Measurements from ENCODE around the gene ADAP1. TPM values are rescaled to one million over a fixed set of nuclear protein-coding genes. Genes with fewer than 3 reads are reported as not detected.

Gene ADAP1
- total RNA-seq, 1 donor from 2014 or later: 62.8 TPM

DNA sequence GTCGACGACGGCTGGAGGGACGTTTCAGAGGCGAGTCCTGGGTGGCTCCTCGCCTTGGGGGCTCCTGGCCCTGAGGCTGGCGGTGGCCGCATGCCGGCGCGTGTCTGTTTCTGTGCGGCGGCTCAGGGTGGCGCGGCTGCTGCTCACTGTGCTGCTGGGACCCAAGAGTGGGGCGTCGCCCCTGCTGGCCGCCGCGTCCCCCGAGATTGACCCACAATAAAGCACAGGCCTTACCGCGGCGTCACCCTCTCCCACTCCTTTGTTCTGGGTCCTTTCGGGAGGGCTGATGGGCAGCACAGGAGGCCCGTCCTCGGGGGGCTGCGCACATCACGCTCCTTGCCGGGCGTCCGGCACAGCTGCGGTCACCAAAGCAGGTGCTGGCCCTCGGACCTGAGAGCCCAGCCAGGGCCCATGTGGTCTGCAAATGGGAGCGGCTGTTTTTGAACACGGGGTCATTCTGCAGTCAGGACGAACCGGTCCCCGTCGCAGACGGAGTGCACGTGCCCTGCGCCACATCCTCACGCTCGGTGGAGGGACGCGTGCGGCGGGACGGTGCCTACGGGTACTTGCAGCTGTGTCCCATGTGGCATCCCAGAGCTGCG lies 58.9 kb downstream of the ADAP1 start:
- H3K27ac Mint-ChIP-seq: no peak overlapping the region
- DNase-seq (ENCODE audit: low spot score): no peak
- no peaks in the 10 kb centered on the region for H3K27me3 Mint-ChIP-seq (ENCODE audit: low read depth)
- intact Hi-C loops (cut with micrococcal nuclease): no loop called here
- peaks cover 50% of the 10 kb centered on the region for H3K36me3 Mint-ChIP-seq (ENCODE audit: low read depth)
- H3K4me1 Mint-ChIP-seq (ENCODE audit: low read depth): no peaks in the 10 kb centered on the region
- H3K9me3 Mint-ChIP-seq: no peaks in the 10 kb centered on the region
- H3K4me3 Mint-ChIP-seq (ENCODE audit: low read depth): no peak overlapping the region

DNA sequence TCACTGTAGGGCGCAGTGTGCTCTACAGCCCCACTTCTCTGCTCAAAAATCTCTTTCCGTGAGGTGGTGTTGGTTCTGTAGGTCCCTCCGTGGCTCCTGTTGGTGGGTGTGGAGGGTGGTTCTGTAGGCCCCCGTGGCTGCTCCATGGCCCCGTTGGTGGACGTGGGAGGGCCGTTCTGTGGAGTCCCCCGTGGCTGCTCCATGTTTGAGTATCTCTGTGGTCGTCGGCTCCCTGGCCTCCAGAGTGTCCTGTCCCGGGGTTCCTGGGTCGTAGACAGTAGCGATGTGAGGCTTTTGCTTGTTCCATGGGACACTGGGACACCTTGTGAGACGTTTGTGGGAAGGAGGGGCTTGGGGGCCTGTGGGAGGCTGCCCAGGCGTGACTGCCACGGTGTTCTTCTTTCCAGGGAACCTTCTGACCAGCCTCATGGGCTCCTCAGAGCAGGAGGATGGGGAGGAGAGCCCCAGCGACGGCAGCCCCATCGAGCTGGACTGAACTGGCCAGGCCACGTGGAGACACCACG lies 59.5 kb downstream of the ADAP1 start:
- H3K27me3 Mint-ChIP-seq (ENCODE audit: low read depth): no peaks in the 10 kb centered on the region
- no peaks in the 10 kb centered on the region for H3K4me1 Mint-ChIP-seq (ENCODE audit: low read depth)
- H3K4me3 Mint-ChIP-seq (ENCODE audit: low read depth): no peak overlapping the region
- no peak overlapping the region for H3K27ac Mint-ChIP-seq
- no peaks in the 10 kb centered on the region for H3K9me3 Mint-ChIP-seq
- H3K36me3 Mint-ChIP-seq (ENCODE audit: low read depth): peaks cover 53% of the 10 kb centered on the region
- DNase-seq (ENCODE audit: low spot score): no peak
- intact Hi-C loops (cut with micrococcal nuclease): no loop called here

DNA sequence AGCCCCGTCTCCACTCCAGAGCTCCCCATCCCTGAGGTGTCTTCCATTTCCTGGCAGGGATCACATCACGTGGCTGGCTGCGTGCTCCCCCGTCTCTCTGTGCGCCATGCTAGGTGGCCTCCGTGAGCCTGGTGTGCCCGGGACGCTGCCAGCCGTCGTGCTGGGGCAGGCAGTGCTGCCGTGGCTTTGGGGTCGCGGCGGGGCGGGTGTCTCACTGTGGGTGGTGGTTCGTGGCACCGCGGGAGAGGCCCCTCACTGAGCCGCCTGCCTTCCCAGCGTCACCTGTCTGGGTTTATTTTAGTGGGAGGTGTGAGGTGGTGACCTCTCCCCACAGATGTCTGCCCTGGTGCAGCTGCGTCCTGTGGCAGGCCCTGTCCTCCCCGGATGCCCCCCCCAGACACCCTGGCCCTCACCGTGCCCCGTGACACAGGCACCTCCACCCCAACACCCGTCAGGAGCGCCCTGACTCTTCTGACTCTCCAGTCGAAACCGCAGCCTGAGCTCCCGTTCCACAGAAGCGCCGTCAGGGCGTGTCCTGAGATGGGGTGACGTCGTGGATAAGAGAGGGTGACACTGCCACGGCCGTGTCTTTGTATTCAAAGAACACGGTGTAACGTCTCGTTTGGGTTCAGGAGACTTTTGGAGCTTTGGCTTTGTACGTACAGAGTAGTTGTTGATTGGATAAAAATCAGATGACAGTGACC lies 60.2 kb downstream of the ADAP1 start:
- H3K4me1 Mint-ChIP-seq (ENCODE audit: low read depth): no peaks in the 10 kb centered on the region

GRCh38 chr7:893686-894085 lies 60.8 kb downstream of the ADAP1 start:
- Mint-ChIP-seq H3K27me3 (ENCODE audit: low read depth) (no peaks in the 10 kb centered on the region), H3K4me1 (ENCODE audit: low read depth) (no peaks in the 10 kb centered on the region), H3K9me3 (no peaks in the 10 kb centered on the region), H3K36me3 (ENCODE audit: low read depth) (peaks cover 55% of the 10 kb centered on the region), H3K4me3 (ENCODE audit: low read depth) (no peak overlapping the region), H3K27ac (no peak overlapping the region)
- intact Hi-C loops (cut with micrococcal nuclease): no loop called here
- DNase-seq (ENCODE audit: low spot score): no peak

More for the DNA sequence above, 60.2 kb downstream of the ADAP1 start:
- Mint-ChIP-seq H3K27me3 (ENCODE audit: low read depth) (no peaks in the 10 kb centered on the region), H3K36me3 (ENCODE audit: low read depth) (peaks cover 53% of the 10 kb centered on the region), H3K4me3 (ENCODE audit: low read depth) (no peak overlapping the region), H3K9me3 (no peaks in the 10 kb centered on the region), H3K27ac (no peak overlapping the region)
- no peak for DNase-seq (ENCODE audit: low spot score)
- intact Hi-C loops (cut with micrococcal nuclease): no loop called here

GRCh38 chr7:892648-893593 lies 61.6 kb downstream of the ADAP1 start:
- intact Hi-C loops (cut with micrococcal nuclease): no loop called here
- Mint-ChIP-seq H3K36me3 (ENCODE audit: low read depth) (peaks cover 57% of the 10 kb centered on the region), H3K4me3 (ENCODE audit: low read depth) (no peak overlapping the region), H3K4me1 (ENCODE audit: low read depth) (no peaks in the 10 kb centered on the region), H3K27ac (no peak overlapping the region), H3K9me3 (no peaks in the 10 kb centered on the region), H3K27me3 (ENCODE audit: low read depth) (no peaks in the 10 kb centered on the region)
- no peak for DNase-seq (ENCODE audit: low spot score)

DNA sequence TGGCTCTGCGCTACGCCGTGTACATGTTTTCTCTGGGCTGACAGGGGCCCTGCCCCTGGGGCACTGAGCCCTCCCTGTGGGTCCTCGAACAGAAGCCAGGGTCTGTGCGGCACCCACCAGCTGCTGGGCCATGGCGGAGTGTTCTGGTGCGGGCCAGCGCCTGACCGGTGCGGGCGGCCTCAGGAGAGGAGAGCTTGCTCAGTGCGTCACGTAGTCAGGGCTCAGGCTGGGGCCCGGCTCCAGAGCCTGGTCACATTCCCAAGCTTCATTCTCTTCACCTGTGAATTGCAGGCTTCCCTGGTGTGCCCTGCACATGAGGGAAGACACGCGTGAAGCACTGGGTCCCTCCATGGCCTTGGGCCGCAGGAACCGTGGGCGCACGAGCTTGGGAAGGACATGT lies 62.7 kb downstream of the ADAP1 start:
- no peak for DNase-seq (ENCODE audit: low spot score)
- intact Hi-C loops (cut with micrococcal nuclease): no loop called here
- no peaks in the 10 kb centered on the region for H3K27me3 Mint-ChIP-seq (ENCODE audit: low read depth)
- no peak overlapping the region for H3K27ac Mint-ChIP-seq
- H3K9me3 Mint-ChIP-seq: no peaks in the 10 kb centered on the region
- peaks cover 58% of the 10 kb centered on the region for H3K36me3 Mint-ChIP-seq (ENCODE audit: low read depth)
- no peak overlapping the region for H3K4me3 Mint-ChIP-seq (ENCODE audit: low read depth)
- no peaks in the 10 kb centered on the region for H3K4me1 Mint-ChIP-seq (ENCODE audit: low read depth)

DNA sequence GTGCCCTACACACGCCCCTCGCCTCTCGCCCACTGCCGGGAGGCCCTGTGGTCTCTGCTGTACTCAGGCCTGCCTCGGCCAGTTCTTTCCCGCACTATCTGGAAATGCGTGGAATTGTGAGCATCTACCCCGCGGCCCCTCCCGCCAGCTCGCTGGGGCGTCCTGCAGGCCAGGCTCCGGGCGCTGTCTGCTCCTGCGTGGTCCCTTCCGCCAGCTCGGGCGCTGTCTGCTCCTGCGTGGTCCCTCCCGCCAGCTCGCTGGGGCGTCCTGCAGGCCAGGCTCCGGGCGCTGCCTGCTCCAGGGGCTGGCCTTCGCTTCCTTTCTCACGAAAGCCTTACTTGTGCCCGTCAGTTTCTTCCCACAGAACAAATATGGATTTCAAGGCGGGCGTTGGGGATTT lies 63.2 kb downstream of the ADAP1 start:
- DNase-seq (ENCODE audit: low spot score): no peak
- Mint-ChIP-seq H3K4me3 (ENCODE audit: low read depth) (no peak overlapping the region), H3K4me1 (ENCODE audit: low read depth) (no peaks in the 10 kb centered on the region), H3K27me3 (ENCODE audit: low read depth) (no peaks in the 10 kb centered on the region), H3K27ac (no peak overlapping the region), H3K9me3 (no peaks in the 10 kb centered on the region), H3K36me3 (ENCODE audit: low read depth) (peaks cover 56% of the 10 kb centered on the region)
- intact Hi-C loops (cut with micrococcal nuclease): no loop called here

GRCh38 chr7:890868-891267 lies 63.6 kb downstream of the ADAP1 start:
- Mint-ChIP-seq H3K27me3 (ENCODE audit: low read depth) (no peaks in the 10 kb centered on the region), H3K4me1 (ENCODE audit: low read depth) (no peaks in the 10 kb centered on the region), H3K27ac (no peak overlapping the region), H3K9me3 (no peaks in the 10 kb centered on the region), H3K4me3 (ENCODE audit: low read depth) (no peak overlapping the region), H3K36me3 (ENCODE audit: low read depth) (peaks cover 52% of the 10 kb centered on the region)
- no peak for DNase-seq (ENCODE audit: low spot score)
- intact Hi-C loops (cut with micrococcal nuclease): no loop called here

GRCh38 chr7:889391-889790 lies 65.1 kb downstream of the ADAP1 start:
- intact Hi-C loops (cut with micrococcal nuclease): no loop called here

DNA sequence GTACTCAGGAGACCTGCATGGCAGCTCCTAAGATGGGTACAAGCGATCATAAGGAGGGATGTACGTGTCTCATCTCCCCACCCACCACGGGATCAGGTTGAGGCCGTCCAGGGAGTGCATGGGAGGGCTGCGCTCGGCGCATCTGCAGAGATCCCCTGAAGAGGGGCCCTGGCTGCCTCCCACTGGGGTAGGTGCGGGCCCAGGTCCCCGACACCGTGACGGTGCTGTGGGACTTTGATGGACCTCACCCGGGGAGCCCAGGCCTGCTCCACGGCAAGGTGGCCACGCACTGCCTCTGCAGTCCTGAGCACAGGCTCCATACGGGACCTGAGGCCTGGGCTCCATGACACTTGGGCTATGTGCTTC lies 65.5 kb downstream of the ADAP1 start:
- no peak overlapping the region for H3K4me3 Mint-ChIP-seq (ENCODE audit: low read depth)
- intact Hi-C loops (cut with micrococcal nuclease): no loop called here
- H3K27ac Mint-ChIP-seq: no peak overlapping the region
- H3K36me3 Mint-ChIP-seq (ENCODE audit: low read depth): peaks cover 39% of the 10 kb centered on the region
- H3K4me1 Mint-ChIP-seq (ENCODE audit: low read depth): no peaks in the 10 kb centered on the region
- H3K27me3 Mint-ChIP-seq (ENCODE audit: low read depth): no peaks in the 10 kb centered on the region
- no peak for DNase-seq (ENCODE audit: low spot score)
- no peaks in the 10 kb centered on the region for H3K9me3 Mint-ChIP-seq

More at GRCh38 chr7:889391-889790, 65.1 kb downstream of the ADAP1 start:
- no peak for DNase-seq (ENCODE audit: low spot score)
- no peak overlapping the region for H3K27ac Mint-ChIP-seq
- peaks cover 41% of the 10 kb centered on the region for H3K36me3 Mint-ChIP-seq (ENCODE audit: low read depth)
- H3K4me1 Mint-ChIP-seq (ENCODE audit: low read depth): no peaks in the 10 kb centered on the region
- H3K27me3 Mint-ChIP-seq (ENCODE audit: low read depth): no peaks in the 10 kb centered on the region
- H3K4me3 Mint-ChIP-seq (ENCODE audit: low read depth): no peak overlapping the region
- no peaks in the 10 kb centered on the region for H3K9me3 Mint-ChIP-seq

DNA sequence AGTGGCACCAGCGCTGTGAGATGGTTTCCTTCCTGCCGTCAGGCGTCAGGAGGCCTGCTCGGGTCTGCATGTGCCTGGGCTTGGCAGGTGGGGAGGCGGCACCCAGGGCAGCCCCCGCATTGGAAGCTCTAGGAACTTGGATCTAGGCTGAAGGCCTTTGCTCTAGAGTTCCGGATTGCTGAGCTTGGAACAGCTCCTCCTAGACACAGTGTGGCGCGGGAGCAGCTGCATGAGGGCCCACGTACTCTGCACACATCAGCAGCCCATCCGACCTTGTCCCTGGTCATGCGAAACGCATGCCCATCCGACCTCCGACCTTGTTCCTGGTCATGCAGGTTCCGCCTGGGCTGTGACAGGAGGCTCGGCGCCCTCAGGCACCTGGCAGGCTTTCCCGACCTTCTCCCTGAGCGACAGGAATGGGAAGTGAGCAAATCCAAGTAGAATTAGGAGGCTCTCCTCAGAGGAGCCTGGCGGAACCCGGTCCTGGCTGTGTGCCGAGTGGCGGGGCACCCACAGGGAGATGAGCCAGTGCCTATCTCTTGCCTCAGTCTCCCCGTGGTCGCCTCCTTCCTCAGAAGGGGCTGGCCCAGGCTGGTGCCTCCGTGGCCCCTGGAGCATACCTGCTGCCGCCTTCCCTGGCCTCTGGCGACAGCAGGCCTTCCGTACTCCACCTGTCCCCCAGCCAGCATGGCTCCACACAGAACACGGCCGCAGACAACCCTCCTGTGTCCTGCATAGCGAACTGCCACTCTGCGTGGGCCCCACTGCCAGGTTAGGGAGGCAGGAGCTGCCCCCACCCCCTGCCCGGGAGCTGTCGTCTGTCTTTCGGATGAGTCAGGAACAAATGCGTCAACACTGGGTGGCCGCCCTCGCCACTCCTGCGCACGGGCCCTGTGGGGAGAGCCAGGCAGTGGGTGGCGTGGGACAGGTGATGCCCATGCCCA lies 66.1 kb downstream of the ADAP1 start:
- Mint-ChIP-seq H3K4me1 (ENCODE audit: low read depth) (no peaks in the 10 kb centered on the region), H3K36me3 (ENCODE audit: low read depth) (peaks cover 32% of the 10 kb centered on the region), H3K9me3 (no peaks in the 10 kb centered on the region), H3K27me3 (ENCODE audit: low read depth) (no peaks in the 10 kb centered on the region), H3K27ac (no peak overlapping the region), H3K4me3 (ENCODE audit: low read depth) (no peak overlapping the region)
- no peak for DNase-seq (ENCODE audit: low spot score)
- intact Hi-C loops (cut with micrococcal nuclease): no loop called here

DNA sequence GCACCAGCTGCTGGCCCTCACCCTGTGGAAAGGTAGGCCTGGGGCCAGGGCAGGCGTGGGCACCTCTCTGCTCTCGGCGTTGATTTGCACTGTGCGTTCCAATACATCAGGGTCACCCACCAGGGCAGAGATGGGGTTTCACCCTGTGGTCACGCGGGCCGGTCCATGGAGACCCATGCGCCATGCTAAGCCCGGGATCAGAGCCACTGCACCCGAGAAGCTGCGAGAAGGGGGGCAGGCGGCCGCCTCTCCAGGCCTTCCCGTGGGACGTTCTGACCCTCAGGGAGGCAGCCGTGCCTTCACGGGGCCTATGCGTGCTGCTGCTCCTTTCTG lies 67.0 kb downstream of the ADAP1 start:
- Mint-ChIP-seq H3K27me3 (ENCODE audit: low read depth) (no peaks in the 10 kb centered on the region), H3K4me3 (ENCODE audit: low read depth) (no peak overlapping the region), H3K4me1 (ENCODE audit: low read depth) (no peaks in the 10 kb centered on the region), H3K9me3 (no peaks in the 10 kb centered on the region), H3K36me3 (ENCODE audit: low read depth) (peaks cover 23% of the 10 kb centered on the region), H3K27ac (no peak overlapping the region)
- DNase-seq (ENCODE audit: low spot score): no peak
- intact Hi-C loops (cut with micrococcal nuclease): no loop called here

Data from activated T-helper 2 cell treated with anti-CD3 and anti-CD28 coated beads, Interferon-gamma antibody, Interleukin-2, Interleukin-4, amounts not matched to agents 10 μg/mL and 5 μg/mL and 100 μg/mL, durations not matched to agents 14 hours and 24 hours and 36 hours (primary cell).